HG02642 (cell line): ENCODE data around the gene ARHGEF40.
"Not testable (repeated sequence)": the region's sequence is repeated elsewhere in the genome, so short reads cannot be mapped to it uniquely, and the experiment has no call there.

ENCODE experiments used
- ATAC-seq: cut with Tn5 transposase; IDR thresholded peaks from one replicate; pipeline ENCODE4 v1.9.1; 2021; ENCODE audit warnings: mild to moderate bottlenecking; ENCODE audit not compliant: unreplicated experiment, poor library complexity

ARHGEF40 gene

GRCh38 chr14:21039585-21040369 is 30.3 kb upstream of the ARHGEF40 start:
- no peak for ATAC-seq

GRCh38 chr14:21040370-21040925 is 29.7 kb upstream of the ARHGEF40 start:
- ATAC-seq = no peak

GRCh38 chr14:21040941-21041340 is 29.2 kb upstream of the ARHGEF40 start:
- not testable (repeated sequence) for ATAC-seq

- no peak for ATAC-seq
Measured at GRCh38 chr14:21041676-21042433, 28.2 kb upstream of the ARHGEF40 start, which contains the start of gene RNASE7. Gene RNASE7 (plus strand): TSS chr14:21042362. CDS start chr14:21042993, 631 bp downstream.

- no peak for ATAC-seq
Measured at GRCh38 chr14:21042918-21043317, 27.2 kb upstream of the ARHGEF40 start.

GRCh38 chr14:21043387-21043973 is 26.6 kb upstream of the ARHGEF40 start:
- ATAC-seq = no peak

- ATAC-seq = no peak
Measured at GRCh38 chr14:21043974-21044618, 26.0 kb upstream of the ARHGEF40 start.

- ATAC-seq = no peak
Measured at GRCh38 chr14:21047378-21047781, 22.7 kb upstream of the ARHGEF40 start.

GRCh38 chr14:21048638-21049037 is 21.5 kb upstream of the ARHGEF40 start:
- no peak for ATAC-seq

- no peak for ATAC-seq
Measured at GRCh38 chr14:21049271-21049673, 20.8 kb upstream of the ARHGEF40 start.

GRCh38 chr14:21050597-21050996 is 19.5 kb upstream of the ARHGEF40 start:
- no peak for ATAC-seq

- ATAC-seq = no peak
Measured at GRCh38 chr14:21053184-21054122, 16.7 kb upstream of the ARHGEF40 start.

- no peak for ATAC-seq
Measured at GRCh38 chr14:21054123-21054767, 15.9 kb upstream of the ARHGEF40 start.

GRCh38 chr14:21054768-21055145 is 15.3 kb upstream of the ARHGEF40 start:
- ATAC-seq = no peak

- no peak for ATAC-seq
Measured at GRCh38 chr14:21055432-21056117, 14.5 kb upstream of the ARHGEF40 start.

GRCh38 chr14:21056520-21057163 is 13.5 kb upstream of the ARHGEF40 start:
- no peak for ATAC-seq

- ATAC-seq = no peak
Measured at GRCh38 chr14:21057803-21058675, 12.1 kb upstream of the ARHGEF40 start, which contains the start of gene RNASE8. Gene RNASE8 (plus strand): TSS chr14:21057822. CDS start chr14:21057893, 71 bp downstream.
